IMR-90 (cell line): ENCODE results near the gene PRKCG. TPM values are rescaled to one million over a fixed set of nuclear protein-coding genes. Genes with fewer than 3 reads are reported as not detected.

Experiments used
- ATAC-seq: fragments of 200-7000 bp; cut with Tn5 transposase; 2 replicates; pipeline ENCODE4 v1.9.1; 2020; ENCODE audit warnings: low read depth, mild to moderate bottlenecking, moderate library complexity
- BruUV-seq: library from RNA; stranded (reverse); fragments of 400-500 nt; replicated peaks from 2 replicates; lab custom pipeline; 2021; lab: Mats Ljungman, UMichigan
- CTCF ChIA-PET: fragments of 300-600 bp; formaldehyde crosslinking; extraction: SDS; loops from one replicate; lab custom pipeline; 2021; ENCODE audit warnings: antibody characterized with exemption; lab: Yijun Ruan, JAX
- POLR2A ChIA-PET: fragments of 300-600 bp; sonication (Branson Sonifier 250); formaldehyde crosslinking; loops from one replicate; lab custom pipeline; 2022; ENCODE audit warnings: antibody characterized with exemption; ENCODE audit not compliant: unreplicated experiment; lab: Charles Lee
- DNase-seq: peaks from one replicate; pipeline ENCODE4 v3.0.0; 2013
- H2AFZ ChIP-seq: replicated peaks from 2 replicates; pipeline ENCODE3; 2013; ENCODE audit warnings: low read length, mild to moderate bottlenecking; ENCODE audit not compliant: poor library complexity
- H2AK5ac ChIP-seq: 2 replicates; pipeline ENCODE4 v1.6.1; 2013; ENCODE audit warnings: low read depth, low read length, inconsistent platforms
- H2AK9ac ChIP-seq: replicated peaks from 2 replicates; pipeline ENCODE3; 2013; ENCODE audit warnings: mild to moderate bottlenecking, low read depth, low read length, moderate library complexity; ENCODE audit not compliant: poor library complexity
- H2BK120ac ChIP-seq: 2 replicates; pipeline ENCODE4 v1.6.1; 2013; ENCODE audit warnings: low read depth, low read length, inconsistent platforms
- H2BK15ac ChIP-seq: 3 replicates; pipeline ENCODE4 v1.6.1; 2013; ENCODE audit warnings: low read depth, low read length, inconsistent platforms
- H2BK20ac ChIP-seq: 2 replicates; pipeline ENCODE4 v1.6.1; 2013; ENCODE audit warnings: low read depth, mild to moderate bottlenecking, inconsistent platforms, low read length, moderate library complexity
- H2BK5ac ChIP-seq: 2 replicates; pipeline ENCODE4 v1.6.1; 2013; ENCODE audit warnings: mild to moderate bottlenecking, low read depth, low read length, inconsistent platforms; ENCODE audit not compliant: poor library complexity, severe bottlenecking
- H3K14ac ChIP-seq: replicated peaks from 2 replicates; pipeline ENCODE4 v1.6.1; 2013; ENCODE audit warnings: low read depth, low read length, inconsistent platforms
- H3K18ac ChIP-seq: 2 replicates; pipeline ENCODE4 v1.6.1; 2013; ENCODE audit warnings: low read depth, low read length, control low read depth
- H3K23ac ChIP-seq: 2 replicates; pipeline ENCODE4 v1.6.1; 2013; ENCODE audit warnings: low read depth, low read length, inconsistent platforms
- H3K27ac ChIP-seq: 2 replicates; pipeline ENCODE4 v1.5.1; 2013; ENCODE audit warnings: mild to moderate bottlenecking, control low read depth, low read length; ENCODE audit not compliant: insufficient read depth
- H3K27me3 ChIP-seq: 2 replicates; pipeline ENCODE4 v1.6.1; 2013; ENCODE audit warnings: low read length; ENCODE audit not compliant: control insufficient read depth, insufficient read depth
- H3K36me3 ChIP-seq: 2 replicates; pipeline ENCODE4 v1.6.1; 2013; ENCODE audit warnings: low read length, mixed read lengths; ENCODE audit not compliant: control insufficient read depth, insufficient read depth
- H3K4ac ChIP-seq: 2 replicates; pipeline ENCODE4 v1.6.1; 2013; ENCODE audit warnings: low read depth, low read length, inconsistent platforms
- H3K4me1 ChIP-seq: 2 replicates; pipeline ENCODE4 v1.6.1; 2013; ENCODE audit warnings: low read length, mixed read lengths; ENCODE audit not compliant: control insufficient read depth, insufficient read depth
- H3K4me2 ChIP-seq: 2 replicates; pipeline ENCODE4 v1.6.1; 2013; ENCODE audit warnings: low read depth, mild to moderate bottlenecking, control low read depth, low read length, moderate library complexity
- H3K4me3 ChIP-seq: 2 replicates; pipeline ENCODE4 v1.5.1; 2013; ENCODE audit warnings: low read depth, mild to moderate bottlenecking, control low read depth, low read length, moderate library complexity; ENCODE audit not compliant: insufficient read depth
- H3K56ac ChIP-seq: 2 replicates; pipeline ENCODE4 v1.6.1; 2013; ENCODE audit warnings: low read length, inconsistent platforms; ENCODE audit not compliant: insufficient read depth; ENCODE audit errors: extremely low read depth
- H3K79me1 ChIP-seq, 2 experiments: 2 replicates each; pipeline ENCODE4 v1.6.1; 2013; ENCODE audit warnings: low read length in 2 of 2, inconsistent platforms in 1 of 2, low read depth in 1 of 2
- H3K9ac ChIP-seq: 2 replicates; pipeline ENCODE4 v1.6.1; 2013; ENCODE audit warnings: low read depth, low read length, control low read depth
- H3K9me1 ChIP-seq: 2 replicates; pipeline ENCODE4 v1.6.1; 2013; ENCODE audit warnings: low read length, inconsistent platforms; ENCODE audit not compliant: insufficient read depth
- H3K9me3 ChIP-seq: 2 replicates; pipeline ENCODE4 v1.6.1; 2013; ENCODE audit warnings: low read length; ENCODE audit not compliant: control insufficient read depth, insufficient read depth
- H4K20me1 ChIP-seq: 2 replicates; pipeline ENCODE4 v1.6.1; 2013; ENCODE audit warnings: low read length, inconsistent platforms; ENCODE audit not compliant: insufficient read depth
- H4K5ac ChIP-seq: 2 replicates; pipeline ENCODE4 v1.6.1; 2013; ENCODE audit warnings: mild to moderate bottlenecking, low read depth, low read length, control low read depth
- H4K8ac ChIP-seq, 2 experiments: 2 replicates each; pipeline ENCODE4 v1.6.1; 2013; ENCODE audit warnings: low read depth in 2 of 2, low read length in 2 of 2, control low read depth in 1 of 2, inconsistent platforms in 1 of 2
- H4K91ac ChIP-seq: 2 replicates; pipeline ENCODE4 v1.6.1; 2013; ENCODE audit warnings: low read depth, low read length, inconsistent platforms; ENCODE audit not compliant: insufficient read depth
- BHLHE40 ChIP-seq: fragments of 150-350 bp; IDR thresholded peaks from 2 replicates; pipeline ENCODE4 v1.6.1; 2016; ENCODE audit warnings: mild to moderate bottlenecking, low read depth, low read length
- CEBPB ChIP-seq: IDR thresholded peaks from 2 replicates; pipeline ENCODE4 v1.6.1; 2012; ENCODE audit warnings: low read depth, low read length, improper control_type of control experiment
- CHD1 ChIP-seq: IDR thresholded peaks from 2 replicates; pipeline ENCODE4 v1.6.1; 2012; ENCODE audit warnings: low read depth, low read length, improper control_type of control experiment
- FOS ChIP-seq: fragments of 150-350 bp; IDR thresholded peaks from 2 replicates; pipeline ENCODE4 v1.6.1; 2016; ENCODE audit warnings: low read depth, low read length
- MAFK ChIP-seq: IDR thresholded peaks from 2 replicates; pipeline ENCODE4 v1.6.1; 2012; ENCODE audit warnings: low read depth, low read length, improper control_type of control experiment
- MAZ ChIP-seq: IDR thresholded peaks from 2 replicates; pipeline ENCODE4 v1.6.1; 2012; ENCODE audit warnings: low read depth, mild to moderate bottlenecking, low read length, improper control_type of control experiment, moderate library complexity, borderline replicate concordance
- MXI1 ChIP-seq: IDR thresholded peaks from 2 replicates; pipeline ENCODE4 v1.6.1; 2012; ENCODE audit warnings: low read depth, mild to moderate bottlenecking, low read length, moderate library complexity, borderline replicate concordance
- NFE2L2 ChIP-seq: fragments of 150-350 bp; IDR thresholded peaks from 2 replicates; pipeline ENCODE4 v1.6.1; 2016; ENCODE audit warnings: low read depth, mild to moderate bottlenecking, low read length
- POLR2A ChIP-seq: IDR thresholded peaks from 2 replicates; pipeline ENCODE4 v1.6.1; 2012; ENCODE audit warnings: mild to moderate bottlenecking, low read depth, low read length
- RAD21 ChIP-seq: IDR thresholded peaks from 2 replicates; pipeline ENCODE4 v1.6.1; 2012; ENCODE audit warnings: low read length, improper control_type of control experiment
- RCOR1 ChIP-seq: IDR thresholded peaks from 2 replicates; pipeline ENCODE4 v1.6.1; 2012; ENCODE audit warnings: mild to moderate bottlenecking, low read length, improper control_type of control experiment; ENCODE audit not compliant: insufficient replicate concordance
- RFX5 ChIP-seq: IDR thresholded peaks from 2 replicates; pipeline ENCODE4 v1.8.0; 2012; ENCODE audit warnings: low read depth, mild to moderate bottlenecking, low read length, moderate library complexity
- SMC3 ChIP-seq: fragments of 150-350 bp; IDR thresholded peaks from 2 replicates; pipeline ENCODE4 v1.6.1; 2016; ENCODE audit warnings: low read depth, mild to moderate bottlenecking, antibody characterized with exemption, low read length, moderate library complexity
- whole genome bisulfite sequencing, 2 experiments: methylation state at CpG; one replicate each; pipeline versions ENCODE4 v1.1.5 to v1.1.7; 2013; ENCODE audit warnings: missing lambda C conversion rate in 2 of 2; ENCODE audit not compliant: insufficient read length in 1 of 2; ENCODE audit errors: extremely low coverage in 2 of 2; 5-methylcytosine and 5-hydroxymethylcytosine counted together
- dilution Hi-C: fragments of 300-500 bp; cut with HindIII; formaldehyde crosslinking; loops from one replicate; pipeline ENCODE4 v1.14.3; 2018; ENCODE audit warnings: low sequenced_read_pairs; ENCODE audit not compliant: unreplicated experiment
- in situ Hi-C: fragments of 300-500 bp; cut with MboI; formaldehyde crosslinking; loops from 3 replicates; pipeline ENCODE4 v1.14.3; 2019; ENCODE audit warnings: low sequenced_read_pairs, inconsistent platforms, mixed read lengths
- intact Hi-C: fragments of 100-400 bp; cut with micrococcal nuclease; formaldehyde crosslinking; loops from 2 replicates; pipeline ENCODE4 v1.10.0; 2022
- polyA plus RNA-seq, 3 experiments: library from polyadenylated mRNA; depleted of rRNA; stranded (reverse); fragments of >200 nt; gene quantifications; 2 replicates each; pipeline ENCODE4 v1.2.3, GENCODE V29; 2012; ENCODE audit warnings: low replicate concordance in 1 of 3
- total RNA-seq: library from RNA; depleted of rRNA; stranded (reverse); fragments of >200 nt; gene quantifications from 2 replicates; pipeline ENCODE4 v1.2.3, GENCODE V29; 2012
- TF ChIP-seq, protein P1 (sequence below): fragments of 150-350 bp; IDR thresholded peaks from 2 replicates; pipeline ENCODE4 v1.6.1; 2017; ENCODE audit warnings: mild to moderate bottlenecking, antibody characterized with exemption, low read length, low read depth
- TF ChIP-seq, protein P2 (sequence below): conservative IDR thresholded peaks from 2 replicates; pipeline ENCODE4 v1.5.1; 2012; ENCODE audit warnings: mild to moderate bottlenecking, low read depth, low read length, improper control_type of control experiment
- TF ChIP-seq, protein P3 (sequence below): fragments of 150-350 bp; IDR thresholded peaks from 2 replicates; pipeline ENCODE4 v1.6.1; 2016; ENCODE audit warnings: low read depth, mild to moderate bottlenecking, low read length, moderate library complexity, borderline replicate concordance

Gene PRKCG
- total and polyA plus RNA-seq, 2 of the 4 experiments (the other 2 are of a cell fraction): not detected

DNA sequence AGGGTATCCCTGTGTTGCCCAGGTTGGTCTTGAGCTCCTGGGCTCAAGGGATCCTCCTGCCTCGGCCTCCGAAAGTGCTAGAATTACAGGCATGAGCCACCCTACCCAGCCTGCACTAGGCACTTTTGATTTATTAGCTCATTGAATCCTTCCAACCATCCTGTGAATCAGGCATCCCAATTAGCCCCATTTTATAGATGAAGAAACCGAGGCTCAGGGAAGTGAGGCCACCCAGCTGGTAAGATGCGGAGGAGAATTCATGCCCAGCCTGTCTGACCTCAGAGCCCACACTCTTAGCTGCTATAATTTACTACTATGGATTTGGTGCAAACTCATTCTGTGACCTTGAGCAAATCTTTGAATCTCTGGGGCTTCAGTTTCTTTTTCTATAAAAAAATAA lies 62.9 kb downstream of the PRKCG start:
- in situ Hi-C loops: no loop called here
- CTCF ChIA-PET: no interaction called here

More for the DNA sequence above, 62.9 kb downstream of the PRKCG start:
- no CpG with 5 or more reads among the region's 4 CpGs for WGBS, 2 experiments
- Histone ChIP-seq H3K18ac (no peak overlapping the region), H3K4me2 (no peak overlapping the region), H4K91ac (no peak overlapping the region), H3K36me3 (no peaks in the 10 kb centered on the region), H3K9ac (no peak overlapping the region), H3K9me3 (peaks cover 4% of the 10 kb centered on the region; the same call in 1 of the 2 replicates), H2AK5ac (no peak overlapping the region), H3K4ac (no peak overlapping the region), H3K14ac (no peak overlapping the region), H2BK5ac (no peak overlapping the region), H3K27ac (no peak overlapping the region), H2BK120ac (no peak overlapping the region), H3K27me3 (peaks cover 6% of the 10 kb centered on the region; the same call in 1 of the 2 replicates), H3K9me1 (no peaks in the 10 kb centered on the region; the same call in 1 of the 2 replicates), H3K4me1 (no peaks in the 10 kb centered on the region), H2BK20ac (no peak overlapping the region), H2AFZ (no peak overlapping the region), H4K8ac (no peak overlapping the region), H4K20me1 (no peaks in the 10 kb centered on the region), H3K79me1 (no peaks in the 10 kb centered on the region), H3K56ac (no peak overlapping the region), H3K4me3 (no peak overlapping the region), H3K23ac (no peak overlapping the region), H4K5ac (no peak overlapping the region), H2AK9ac (no peak overlapping the region), H2BK15ac (no peak overlapping the region)
- POLR2A ChIA-PET: no interaction called here
- dilution Hi-C loops: no loop called here
- ATAC-seq (no peak), DNase-seq (no peak)
- no TSS peak for BruUV-seq
- TF ChIP-seq POLR2A (no peak), RFX5 (no peak), SMC3 (no peak), CHD1 (no peak), CEBPB (no peak), RCOR1 (no peak), MAFK (no peak), BHLHE40 (no peak), NFE2L2 (no peak), MXI1 (no peak), RAD21 (no peak), FOS (no peak), MAZ (no peak)
- TF ChIP-seq, protein P1, sequence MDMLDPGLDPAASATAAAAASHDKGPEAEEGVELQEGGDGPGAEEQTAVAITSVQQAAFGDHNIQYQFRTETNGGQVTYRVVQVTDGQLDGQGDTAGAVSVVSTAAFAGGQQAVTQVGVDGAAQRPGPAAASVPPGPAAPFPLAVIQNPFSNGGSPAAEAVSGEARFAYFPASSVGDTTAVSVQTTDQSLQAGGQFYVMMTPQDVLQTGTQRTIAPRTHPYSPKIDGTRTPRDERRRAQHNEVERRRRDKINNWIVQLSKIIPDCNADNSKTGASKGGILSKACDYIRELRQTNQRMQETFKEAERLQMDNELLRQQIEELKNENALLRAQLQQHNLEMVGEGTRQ: no peak
- TF ChIP-seq, protein P2, sequence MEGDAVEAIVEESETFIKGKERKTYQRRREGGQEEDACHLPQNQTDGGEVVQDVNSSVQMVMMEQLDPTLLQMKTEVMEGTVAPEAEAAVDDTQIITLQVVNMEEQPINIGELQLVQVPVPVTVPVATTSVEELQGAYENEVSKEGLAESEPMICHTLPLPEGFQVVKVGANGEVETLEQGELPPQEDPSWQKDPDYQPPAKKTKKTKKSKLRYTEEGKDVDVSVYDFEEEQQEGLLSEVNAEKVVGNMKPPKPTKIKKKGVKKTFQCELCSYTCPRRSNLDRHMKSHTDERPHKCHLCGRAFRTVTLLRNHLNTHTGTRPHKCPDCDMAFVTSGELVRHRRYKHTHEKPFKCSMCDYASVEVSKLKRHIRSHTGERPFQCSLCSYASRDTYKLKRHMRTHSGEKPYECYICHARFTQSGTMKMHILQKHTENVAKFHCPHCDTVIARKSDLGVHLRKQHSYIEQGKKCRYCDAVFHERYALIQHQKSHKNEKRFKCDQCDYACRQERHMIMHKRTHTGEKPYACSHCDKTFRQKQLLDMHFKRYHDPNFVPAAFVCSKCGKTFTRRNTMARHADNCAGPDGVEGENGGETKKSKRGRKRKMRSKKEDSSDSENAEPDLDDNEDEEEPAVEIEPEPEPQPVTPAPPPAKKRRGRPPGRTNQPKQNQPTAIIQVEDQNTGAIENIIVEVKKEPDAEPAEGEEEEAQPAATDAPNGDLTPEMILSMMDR: no peak
- TF ChIP-seq, protein P3, sequence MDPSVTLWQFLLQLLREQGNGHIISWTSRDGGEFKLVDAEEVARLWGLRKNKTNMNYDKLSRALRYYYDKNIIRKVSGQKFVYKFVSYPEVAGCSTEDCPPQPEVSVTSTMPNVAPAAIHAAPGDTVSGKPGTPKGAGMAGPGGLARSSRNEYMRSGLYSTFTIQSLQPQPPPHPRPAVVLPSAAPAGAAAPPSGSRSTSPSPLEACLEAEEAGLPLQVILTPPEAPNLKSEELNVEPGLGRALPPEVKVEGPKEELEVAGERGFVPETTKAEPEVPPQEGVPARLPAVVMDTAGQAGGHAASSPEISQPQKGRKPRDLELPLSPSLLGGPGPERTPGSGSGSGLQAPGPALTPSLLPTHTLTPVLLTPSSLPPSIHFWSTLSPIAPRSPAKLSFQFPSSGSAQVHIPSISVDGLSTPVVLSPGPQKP: no peak
- intact Hi-C loops: no loop called here
